ENCODE results near the gene FERMT1. TPM values are rescaled to one million over a fixed set of nuclear protein-coding genes. Genes with fewer than 3 reads are reported as not detected.

FERMT1 gene
- total and polyA plus RNA-seq, 2 experiments from 2014 or later, result 16.2 to 18.3 TPM

DNA sequence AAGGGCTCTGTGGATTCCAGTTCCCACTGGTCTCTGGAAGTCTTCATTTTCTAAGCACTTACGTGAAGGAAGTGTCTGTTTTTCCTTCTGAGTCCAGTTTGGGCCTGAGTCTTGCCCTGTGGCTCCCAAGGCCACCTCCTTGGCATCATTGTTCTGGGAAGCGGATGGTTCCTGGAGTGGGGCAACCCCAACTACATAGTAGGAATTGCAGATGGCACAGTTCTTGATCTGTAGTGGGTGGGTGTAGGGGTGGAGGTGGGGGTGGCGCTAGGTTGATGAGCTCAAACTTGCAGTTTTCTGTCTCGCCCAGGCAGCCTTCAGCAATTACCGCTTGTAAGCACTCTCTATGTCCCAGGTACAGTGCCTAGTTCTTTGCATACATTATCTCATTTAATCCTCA lies 7.2 kb upstream of the FERMT1 start:
- Mint-ChIP-seq H3K27me3 (ENCODE audit: insufficient read depth, low read depth, poor library complexity) (no peaks in the 10 kb centered on the region), H3K9me3 (peaks cover 3% of the 10 kb centered on the region; the same call in 1 of the 3 replicates), H3K4me3 (no peak overlapping the region), H3K4me1 (no peaks in the 10 kb centered on the region), H3K36me3 (ENCODE audit: low read depth) (no peaks in the 10 kb centered on the region), H3K27ac (no peak overlapping the region)
- no peaks in the 10 kb centered on the region for H4K20me1 ChIP-seq (replicated peaks; ENCODE audit: insufficient read depth)
- H3K36me3 ChIP-seq (ENCODE audit: insufficient read depth), result no peaks in the 10 kb centered on the region
- H3K79me2 ChIP-seq (replicated peaks; ENCODE audit: insufficient read depth), result no peaks in the 10 kb centered on the region
- H3F3A ChIP-seq (replicated peaks; ENCODE audit: low read depth), result no peaks in the 10 kb centered on the region
- H3K4me2 ChIP-seq, result no peak overlapping the region
- TF ChIP-seq STAT1 (IDR thresholded peaks at IDR 0.05; ENCODE audit: unreplicated experiment) (no peak), JUNB (IDR thresholded peaks at IDR 0.05; ENCODE audit: unreplicated experiment) (no peak), EZH2phosphoT487 (IDR thresholded peaks at IDR 0.05; ENCODE audit: unreplicated experiment) (no peak), CREB1 (CRISPR knock-in tag; IDR thresholded peaks at IDR 0.05; ENCODE audit: low read depth) (no peak), CTCF (conservative IDR thresholded peaks at IDR 0.05; ENCODE audit: low read depth in 2 of 2) (no peak), ZNF114 (CRISPR knock-in tag; IDR thresholded peaks at IDR 0.05) (no peak), POLR2AphosphoS5 (IDR thresholded peaks at IDR 0.05; ENCODE audit: low read depth) (no peak), REST (IDR thresholded peaks at IDR 0.05; ENCODE audit: unreplicated experiment) (no peak), NANOG (IDR thresholded peaks at IDR 0.05; ENCODE audit: borderline replicate concordance) (no peak), EZH2 (IDR thresholded peaks at IDR 0.05; ENCODE audit: low read depth, unreplicated experiment) (no peak), ZNF331 (CRISPR knock-in tag; IDR thresholded peaks at IDR 0.05; ENCODE audit: low read depth) (no peak)
- TF ChIP-seq, protein P1, sequence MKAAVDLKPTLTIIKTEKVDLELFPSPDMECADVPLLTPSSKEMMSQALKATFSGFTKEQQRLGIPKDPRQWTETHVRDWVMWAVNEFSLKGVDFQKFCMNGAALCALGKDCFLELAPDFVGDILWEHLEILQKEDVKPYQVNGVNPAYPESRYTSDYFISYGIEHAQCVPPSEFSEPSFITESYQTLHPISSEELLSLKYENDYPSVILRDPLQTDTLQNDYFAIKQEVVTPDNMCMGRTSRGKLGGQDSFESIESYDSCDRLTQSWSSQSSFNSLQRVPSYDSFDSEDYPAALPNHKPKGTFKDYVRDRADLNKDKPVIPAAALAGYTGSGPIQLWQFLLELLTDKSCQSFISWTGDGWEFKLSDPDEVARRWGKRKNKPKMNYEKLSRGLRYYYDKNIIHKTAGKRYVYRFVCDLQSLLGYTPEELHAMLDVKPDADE (IDR thresholded peaks at IDR 0.05), result no peak
- TF ChIP-seq, protein P2, sequence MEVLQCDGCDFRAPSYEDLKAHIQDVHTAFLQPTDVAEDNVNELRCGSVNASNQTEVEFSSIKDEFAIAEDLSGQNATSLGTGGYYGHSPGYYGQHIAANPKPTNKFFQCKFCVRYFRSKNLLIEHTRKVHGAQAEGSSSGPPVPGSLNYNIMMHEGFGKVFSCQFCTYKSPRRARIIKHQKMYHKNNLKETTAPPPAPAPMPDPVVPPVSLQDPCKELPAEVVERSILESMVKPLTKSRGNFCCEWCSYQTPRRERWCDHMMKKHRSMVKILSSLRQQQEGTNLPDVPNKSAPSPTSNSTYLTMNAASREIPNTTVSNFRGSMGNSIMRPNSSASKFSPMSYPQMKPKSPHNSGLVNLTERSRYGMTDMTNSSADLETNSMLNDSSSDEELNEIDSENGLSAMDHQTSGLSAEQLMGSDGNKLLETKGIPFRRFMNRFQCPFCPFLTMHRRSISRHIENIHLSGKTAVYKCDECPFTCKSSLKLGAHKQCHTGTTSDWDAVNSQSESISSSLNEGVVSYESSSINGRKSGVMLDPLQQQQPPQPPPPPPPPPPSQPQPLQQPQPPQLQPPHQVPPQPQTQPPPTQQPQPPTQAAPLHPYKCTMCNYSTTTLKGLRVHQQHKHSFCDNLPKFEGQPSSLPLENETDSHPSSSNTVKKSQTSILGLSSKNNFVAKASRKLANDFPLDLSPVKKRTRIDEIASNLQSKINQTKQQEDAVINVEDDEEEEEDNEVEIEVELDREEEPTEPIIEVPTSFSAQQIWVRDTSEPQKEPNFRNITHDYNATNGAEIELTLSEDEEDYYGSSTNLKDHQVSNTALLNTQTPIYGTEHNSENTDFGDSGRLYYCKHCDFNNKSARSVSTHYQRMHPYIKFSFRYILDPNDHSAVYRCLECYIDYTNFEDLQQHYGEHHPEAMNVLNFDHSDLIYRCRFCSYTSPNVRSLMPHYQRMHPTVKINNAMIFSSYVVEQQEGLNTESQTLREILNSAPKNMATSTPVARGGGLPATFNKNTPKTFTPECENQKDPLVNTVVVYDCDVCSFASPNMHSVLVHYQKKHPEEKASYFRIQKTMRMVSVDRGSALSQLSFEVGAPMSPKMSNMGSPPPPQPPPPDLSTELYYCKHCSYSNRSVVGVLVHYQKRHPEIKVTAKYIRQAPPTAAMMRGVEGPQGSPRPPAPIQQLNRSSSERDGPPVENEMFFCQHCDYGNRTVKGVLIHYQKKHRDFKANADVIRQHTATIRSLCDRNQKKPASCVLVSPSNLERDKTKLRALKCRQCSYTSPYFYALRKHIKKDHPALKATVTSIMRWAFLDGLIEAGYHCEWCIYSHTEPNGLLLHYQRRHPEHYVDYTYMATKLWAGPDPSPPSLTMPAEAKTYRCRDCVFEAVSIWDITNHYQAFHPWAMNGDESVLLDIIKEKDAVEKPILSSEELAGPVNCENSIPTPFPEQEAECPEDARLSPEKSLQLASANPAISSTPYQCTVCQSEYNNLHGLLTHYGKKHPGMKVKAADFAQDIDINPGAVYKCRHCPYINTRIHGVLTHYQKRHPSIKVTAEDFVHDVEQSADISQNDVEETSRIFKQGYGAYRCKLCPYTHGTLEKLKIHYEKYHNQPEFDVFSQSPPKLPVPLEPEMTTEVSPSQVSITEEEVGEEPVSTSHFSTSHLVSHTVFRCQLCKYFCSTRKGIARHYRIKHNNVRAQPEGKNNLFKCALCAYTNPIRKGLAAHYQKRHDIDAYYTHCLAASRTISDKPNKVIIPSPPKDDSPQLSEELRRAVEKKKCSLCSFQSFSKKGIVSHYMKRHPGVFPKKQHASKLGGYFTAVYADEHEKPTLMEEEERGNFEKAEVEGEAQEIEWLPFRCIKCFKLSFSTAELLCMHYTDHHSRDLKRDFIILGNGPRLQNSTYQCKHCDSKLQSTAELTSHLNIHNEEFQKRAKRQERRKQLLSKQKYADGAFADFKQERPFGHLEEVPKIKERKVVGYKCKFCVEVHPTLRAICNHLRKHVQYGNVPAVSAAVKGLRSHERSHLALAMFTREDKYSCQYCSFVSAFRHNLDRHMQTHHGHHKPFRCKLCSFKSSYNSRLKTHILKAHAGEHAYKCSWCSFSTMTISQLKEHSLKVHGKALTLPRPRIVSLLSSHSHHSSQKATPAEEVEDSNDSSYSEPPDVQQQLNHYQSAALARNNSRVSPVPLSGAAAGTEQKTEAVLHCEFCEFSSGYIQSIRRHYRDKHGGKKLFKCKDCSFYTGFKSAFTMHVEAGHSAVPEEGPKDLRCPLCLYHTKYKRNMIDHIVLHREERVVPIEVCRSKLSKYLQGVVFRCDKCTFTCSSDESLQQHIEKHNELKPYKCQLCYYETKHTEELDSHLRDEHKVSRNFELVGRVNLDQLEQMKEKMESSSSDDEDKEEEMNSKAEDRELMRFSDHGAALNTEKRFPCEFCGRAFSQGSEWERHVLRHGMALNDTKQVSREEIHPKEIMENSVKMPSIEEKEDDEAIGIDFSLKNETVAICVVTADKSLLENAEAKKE (CRISPR knock-in tag; IDR thresholded peaks at IDR 0.05), result no peak
- no peaks in the 10 kb centered on the region for H3K4me1 ChIP-seq (ENCODE audit: insufficient read depth)
- no peaks in the 10 kb centered on the region for H3K27me3 ChIP-seq (ENCODE audit: insufficient read depth)
- no peak overlapping the region for H2AFZ ChIP-seq
- H3K27ac ChIP-seq (ENCODE audit: low read depth), result no peak overlapping the region
- no peak for ATAC-seq
- no peak overlapping the region for H3K4me3 ChIP-seq
- no peak for DNase-seq (ENCODE audit: low spot score)
- 0 out of 2 replicates have a peak, but pooled peaks cover 4% of the 10 kb centered on the region for H3K9me2 ChIP-seq (ENCODE audit: insufficient read depth)

Measured in GM23338 (cell line).